ENCODE data around the gene CBY1.

Gene CBY1

GRCh38 chr22:38704654-38705234 is 48.3 kb downstream of the CBY1 start:
- no peak for DNase-seq

DNA sequence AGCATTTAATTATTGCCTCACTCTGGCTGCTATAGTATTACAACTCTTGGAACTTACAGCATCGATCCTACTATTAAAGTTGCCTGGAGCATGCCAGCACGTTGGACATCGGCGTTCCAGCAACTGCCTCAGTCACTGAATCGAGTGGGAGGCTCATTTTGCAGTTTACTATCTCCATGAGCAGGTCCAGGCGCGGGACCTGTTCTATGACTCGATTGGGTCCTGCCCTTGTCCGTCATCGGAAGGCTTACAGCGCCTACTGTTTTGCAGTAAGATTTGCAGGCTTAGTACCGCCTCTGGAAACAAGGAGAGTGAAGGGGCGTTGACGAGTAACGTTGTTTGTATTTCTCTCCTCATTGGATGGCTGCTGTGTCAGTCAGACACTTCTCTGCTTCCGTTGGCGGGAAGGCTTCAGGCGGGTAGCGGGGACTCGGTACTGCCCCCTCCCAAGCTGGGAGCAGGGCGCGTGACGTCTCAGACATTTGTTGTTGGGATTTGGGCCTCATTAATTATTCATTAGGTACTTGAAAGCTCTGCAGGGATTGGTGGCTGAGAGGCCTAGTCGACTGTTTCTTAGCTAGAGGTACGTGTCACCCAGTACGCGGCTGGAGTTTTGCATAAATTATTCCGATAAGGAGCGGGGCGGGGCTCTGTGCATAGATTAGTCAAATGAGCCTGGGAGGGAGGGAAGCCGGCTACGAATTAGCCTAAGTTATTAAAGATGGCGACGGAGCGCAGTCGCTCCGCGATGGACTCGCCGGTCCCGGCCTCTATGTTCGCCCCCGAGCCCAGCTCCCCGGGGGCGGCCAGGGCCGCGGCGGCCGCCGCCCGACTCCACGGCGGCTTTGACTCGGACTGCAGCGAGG is 49.0 kb downstream of the CBY1 start, which contains the start of gene GTPBP1:
Gene GTPBP1, plus strand, starts transcription at position 710 of the 866 bp plus-strand sequence. Its CDS starts 12 bp downstream, at position 722.
- DNase-seq, result peak; percentile 98 to 99

- peak in 1 of 2 experiments; percentile 24 for DNase-seq
Measured at GRCh38 chr22:38706101-38706900, 49.9 kb downstream of the CBY1 start.

GRCh38 chr22:38706901-38707195 is 50.4 kb downstream of the CBY1 start:
- no peak for DNase-seq

DNA sequence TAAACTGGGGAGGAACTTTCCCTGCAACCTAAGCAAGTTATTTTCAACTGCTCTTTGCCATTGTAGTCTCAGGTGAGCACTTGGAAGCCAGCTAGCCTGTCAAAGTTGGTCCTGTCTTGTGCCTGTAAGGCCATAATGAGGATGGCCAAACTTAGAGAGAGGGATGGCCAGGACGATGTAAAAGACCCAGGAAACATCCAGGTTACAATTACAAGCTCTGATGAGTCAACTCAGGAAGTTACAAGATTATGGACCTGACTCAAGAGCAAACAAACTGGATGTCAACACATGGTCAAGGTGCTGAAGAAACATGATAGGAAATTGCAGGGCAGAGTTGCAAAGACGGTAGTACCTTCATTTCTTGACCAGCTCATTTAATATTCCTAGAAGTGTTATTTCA is 50.9 kb downstream of the CBY1 start:
- DNase-seq, result no peak

GRCh38 chr22:38707984-38708383 is 51.5 kb downstream of the CBY1 start:
- no peak for DNase-seq

- no peak for DNase-seq
Measured at GRCh38 chr22:38709306-38709705, 52.9 kb downstream of the CBY1 start.

DNA sequence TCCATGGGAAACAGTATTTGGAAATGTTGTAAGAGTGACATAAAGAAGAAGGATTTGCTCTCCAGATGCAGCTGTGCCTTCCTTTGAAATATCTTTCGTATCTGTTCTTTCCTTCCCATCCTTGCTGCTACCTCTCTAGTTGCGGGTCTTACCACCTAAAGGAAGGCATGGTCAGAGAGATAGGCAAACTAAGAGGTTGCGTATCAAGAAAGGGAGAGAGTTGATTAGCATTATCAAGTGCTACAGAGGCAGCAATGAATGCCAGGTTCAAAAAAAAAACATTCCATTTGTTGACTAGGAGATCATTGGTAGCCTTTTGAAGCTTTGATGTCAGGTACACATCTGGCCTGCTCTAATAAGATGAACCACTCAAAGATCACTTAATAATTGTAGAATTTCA is 53.9 kb downstream of the CBY1 start:
- DNase-seq, result no peak

GRCh38 chr22:38710866-38711265 is 54.4 kb downstream of the CBY1 start:
- no peak for DNase-seq

GRCh38 chr22:38712486-38713207 is 56.2 kb downstream of the CBY1 start:
- DNase-seq, result no peak

DNA sequence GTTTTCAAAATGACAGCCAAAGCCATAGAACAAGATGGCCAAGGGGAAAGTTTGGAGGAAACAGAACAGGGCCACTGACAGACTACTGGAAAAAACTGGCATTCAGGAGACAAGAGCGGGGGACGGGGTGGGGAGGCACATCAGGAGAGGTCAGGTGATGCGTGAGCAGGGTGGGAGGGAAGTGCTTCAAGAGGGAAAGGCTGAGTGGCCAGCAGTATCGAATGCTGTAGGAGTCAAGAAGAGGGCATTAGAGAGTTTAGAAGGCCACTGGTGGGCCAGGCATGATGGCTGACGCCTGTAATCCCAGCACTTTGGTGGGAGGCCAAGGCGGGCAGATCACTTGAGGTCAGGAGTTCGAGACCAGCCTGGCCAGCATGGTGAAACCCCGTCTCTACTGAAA is 57.5 kb downstream of the CBY1 start:
- DNase-seq, result no peak

GRCh38 chr22:38715176-38715764 is 58.8 kb downstream of the CBY1 start:
- DNase-seq, result no peak

DNA sequence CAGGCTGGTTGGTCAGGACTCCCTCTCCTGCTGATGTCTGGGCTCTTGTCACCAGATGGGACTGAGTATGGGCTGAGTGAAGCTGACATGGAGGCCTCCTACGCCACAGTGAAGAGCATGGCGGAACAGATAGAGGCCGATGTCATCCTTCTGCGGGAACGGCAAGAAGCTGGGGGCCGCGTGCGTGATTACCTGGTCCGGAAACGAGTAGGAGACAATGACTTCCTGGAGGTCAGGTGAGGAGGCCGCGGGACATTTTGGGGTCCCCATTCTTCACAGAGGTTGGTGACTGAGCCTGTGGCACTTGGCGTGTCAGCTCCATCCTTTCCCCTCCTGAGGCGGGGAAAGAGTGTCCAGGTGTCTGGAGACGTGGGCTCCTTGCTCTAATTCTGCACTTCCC is 59.4 kb downstream of the CBY1 start:
- no peak for DNase-seq

- no peak for DNase-seq
Measured at GRCh38 chr22:38716271-38716670, 59.8 kb downstream of the CBY1 start.

DNA sequence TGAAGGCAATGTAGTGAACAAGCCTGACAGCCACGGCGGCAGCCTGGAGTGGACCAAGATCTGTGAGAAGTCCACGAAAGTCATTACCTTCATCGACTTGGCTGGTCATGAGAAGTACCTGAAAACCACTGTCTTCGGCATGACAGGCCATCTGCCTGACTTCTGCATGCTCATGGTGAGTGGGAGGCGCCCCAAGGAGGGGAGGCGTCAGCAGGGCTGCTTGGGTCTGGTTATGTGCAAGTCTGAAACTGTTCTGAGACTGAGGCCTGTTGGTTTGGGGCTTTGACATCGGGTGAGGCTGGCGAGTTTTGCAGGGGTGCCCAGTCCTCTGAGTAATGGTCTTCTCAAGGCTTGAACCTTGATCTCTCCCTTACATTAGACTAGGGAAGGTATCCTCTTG is 60.4 kb downstream of the CBY1 start:
- DNase-seq, result no peak

- DNase-seq, result no peak
Measured at GRCh38 chr22:38717244-38717643, 60.8 kb downstream of the CBY1 start.

- no peak for DNase-seq
Measured at GRCh38 chr22:38718414-38718813, 62.0 kb downstream of the CBY1 start.

- no peak for DNase-seq
Measured at GRCh38 chr22:38719196-38719595, 62.8 kb downstream of the CBY1 start.

GRCh38 chr22:38720350-38720749 is 63.9 kb downstream of the CBY1 start:
- DNase-seq, result no peak

DNA sequence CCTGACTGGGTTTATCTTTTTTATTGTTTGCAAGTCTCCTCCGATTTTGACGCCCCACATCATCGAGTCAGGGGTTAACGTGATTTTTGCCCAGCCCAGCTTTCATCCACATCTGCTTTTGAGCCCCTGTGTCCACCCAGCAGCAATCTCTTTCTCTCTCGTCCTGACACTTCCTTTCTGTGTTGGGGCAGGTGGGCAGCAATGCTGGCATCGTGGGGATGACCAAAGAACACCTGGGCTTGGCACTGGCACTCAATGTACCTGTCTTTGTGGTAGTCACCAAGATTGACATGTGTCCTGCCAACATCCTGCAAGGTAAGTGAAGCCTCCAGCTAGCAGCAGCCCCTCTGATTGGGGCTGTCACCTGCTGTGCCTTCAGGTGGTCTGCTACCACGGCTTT is 65.1 kb downstream of the CBY1 start:
- no peak for DNase-seq

Data from NCI-H526 (cell line).